ENCODE results near the gene PPIA. TPM values are rescaled to one million over a fixed set of nuclear protein-coding genes. Genes with fewer than 3 reads are reported as not detected.

PPIA gene
- polyA plus RNA-seq (ENCODE audit: insufficient read length in 10 of 10): 1,000 to 10,000 TPM in 1 of 10 donors, 100 to 1,000 TPM in 9; 727 to 1,030 (median 805) TPM
- long read RNA-seq, donor 1, transcript PPIA-204 (5 exons, 2,238 nt): major isoform, 601 of 686 reads
- long read RNA-seq, donor 1, partial matches to known transcripts: 72 of 686 reads
- long read RNA-seq, donor 1, other reads (novel, unspliced or antisense): 6 of 686 reads
- long read RNA-seq, donor 2, transcript PPIA-204 (5 exons, 2,238 nt): major isoform, 570 of 674 reads
- long read RNA-seq, donor 2, transcript PPIA-201 (6 exons, 818 nt): minor isoform, 7 of 674 reads
- long read RNA-seq, donor 2, transcript PPIA-203 (4 exons, 544 nt): minor isoform, 9 of 674 reads
- long read RNA-seq, donor 2, partial matches to known transcripts: 67 of 674 reads
- long read RNA-seq, donor 2, other reads (novel, unspliced or antisense): 17 of 674 reads
- long read RNA-seq, donor 3, partial matches to known transcripts: 0 of 1 reads
- long read RNA-seq, donor 3, other reads (novel, unspliced or antisense): 0 of 1 reads
- long read RNA-seq, donor 4, transcript PPIA-204 (5 exons, 2,238 nt): major isoform, 486 of 562 reads
- long read RNA-seq, donor 4, transcript PPIA-203 (4 exons, 544 nt): minor isoform, 8 of 562 reads
- long read RNA-seq, donor 4, partial matches to known transcripts: 57 of 562 reads
- long read RNA-seq, donor 4, other reads (novel, unspliced or antisense): 8 of 562 reads
- long read RNA-seq, donor 5, transcript PPIA-201 (6 exons, 818 nt): minor isoform, 13 of 1,258 reads
- long read RNA-seq, donor 5, transcript PPIA-204 (5 exons, 2,238 nt): major isoform, 988 of 1,258 reads
- long read RNA-seq, donor 5, transcript PPIA-203 (4 exons, 544 nt): minor isoform, 12 of 1,258 reads
- long read RNA-seq, donor 5, partial matches to known transcripts: 207 of 1,258 reads
- long read RNA-seq, donor 5, other reads (novel, unspliced or antisense): 31 of 1,258 reads
- long read RNA-seq, donor 6, transcript PPIA-203 (4 exons, 544 nt): minor isoform, 12 of 830 reads
- long read RNA-seq, donor 6, transcript PPIA-201 (6 exons, 818 nt): minor isoform, 9 of 830 reads
- long read RNA-seq, donor 6, transcript PPIA-204 (5 exons, 2,238 nt): major isoform, 751 of 830 reads
- long read RNA-seq, donor 6, partial matches to known transcripts: 43 of 830 reads
- long read RNA-seq, donor 6, other reads (novel, unspliced or antisense): 11 of 830 reads
- long read RNA-seq, donor 7, transcript PPIA-203 (4 exons, 544 nt): minor isoform, 10 of 535 reads
- long read RNA-seq, donor 7, transcript PPIA-204 (5 exons, 2,238 nt): major isoform, 476 of 535 reads
- long read RNA-seq, donor 7, partial matches to known transcripts: 34 of 535 reads
- long read RNA-seq, donor 7, other reads (novel, unspliced or antisense): 7 of 535 reads
- long read RNA-seq, donor 8, transcript PPIA-204 (5 exons, 2,238 nt): major isoform, 651 of 736 reads
- long read RNA-seq, donor 8, transcript PPIA-208 (6 exons, 907 nt): minor isoform, 5 of 736 reads
- long read RNA-seq, donor 8, transcript PPIA-203 (4 exons, 544 nt): minor isoform, 15 of 736 reads
- long read RNA-seq, donor 8, transcript PPIA-201 (6 exons, 818 nt): minor isoform, 5 of 736 reads
- long read RNA-seq, donor 8, partial matches to known transcripts: 46 of 736 reads
- long read RNA-seq, donor 8, other reads (novel, unspliced or antisense): 13 of 736 reads
- long read RNA-seq, donor 9, transcript PPIA-204 (5 exons, 2,238 nt): major isoform, 97 of 111 reads
- long read RNA-seq, donor 9, partial matches to known transcripts: 12 of 111 reads
- long read RNA-seq, donor 9, other reads (novel, unspliced or antisense): 0 of 111 reads

GRCh38 chr7:44796504-44797328, at the start of gene PPIA:
PPIA (plus strand) TSS chr7:44796681; CDS start chr7:44796725, 44 bp downstream.
- DNase-seq: peak; percentile 99

GRCh38 chr7:44748045-44748947, 48.2 kb upstream of the PPIA start, which contains the start of gene ZMIZ2:
ZMIZ2 (plus strand) TSS chr7:44748847; CDS start chr7:44756250, 7,403 bp downstream.
- peak; percentile 91 to 96 (median 91) for DNase-seq

GRCh38 chr7:44748948-44749731, 47.3 kb upstream of the PPIA start:
- peak in 1 of 3 donors; percentile 51 for DNase-seq

GRCh38 chr7:44749992-44750391, 46.5 kb upstream of the PPIA start:
- no peak for DNase-seq

GRCh38 chr7:44750424-44750823, 46.1 kb upstream of the PPIA start:
- no peak for DNase-seq

GRCh38 chr7:44750921-44751571, 45.4 kb upstream of the PPIA start:
- DNase-seq: no peak

- DNase-seq: no peak
Measured at GRCh38 chr7:44752822-44753221, 43.7 kb upstream of the PPIA start.

GRCh38 chr7:44754802-44755697, 41.4 kb upstream of the PPIA start:
- DNase-seq: no peak

GRCh38 chr7:44755698-44756627, 40.5 kb upstream of the PPIA start:
- peak in 1 of 3 donors; percentile 44 for DNase-seq

- DNase-seq: no peak
Measured at GRCh38 chr7:44756904-44757303, 39.6 kb upstream of the PPIA start.

GRCh38 chr7:44757311-44757710, 39.2 kb upstream of the PPIA start:
- peak in 2 of 3 donors; percentile 82 to 90 for DNase-seq

GRCh38 chr7:44757739-44758138, 38.7 kb upstream of the PPIA start:
- no peak for DNase-seq

GRCh38 chr7:44759246-44759645, 37.2 kb upstream of the PPIA start:
- DNase-seq: no peak

- no peak for DNase-seq
Measured at GRCh38 chr7:44760034-44760580, 36.4 kb upstream of the PPIA start.
